ENCODE data around the gene COX20. TPM values are rescaled to one million over a fixed set of nuclear protein-coding genes. Genes with fewer than 3 reads are reported as not detected.

COX20 gene
- total RNA-seq, 1 experiment from 2014 or later = 38.0 TPM

GRCh38 chr1:244868484-244869363, 33.3 kb downstream of the COX20 start:
- no peak overlapping the region for H3T11ph ChIP-seq (ENCODE audit: low read length)
- H3K9ac ChIP-seq (ENCODE audit: extremely low read depth, insufficient read length, low read length) = no peak overlapping the region
- H3K14ac ChIP-seq (ENCODE audit: insufficient read depth, low read length) = no peak overlapping the region
- peaks cover 12 to 16% of the 10 kb centered on the region in 2 experiments for H3K4me1 Mint-ChIP-seq
- H2BK15ac ChIP-seq (ENCODE audit: low read depth, low read length) = no peak overlapping the region
- no peaks in the 10 kb centered on the region for H3K27me3 Mint-ChIP-seq (ENCODE audit: low read depth)
- H3K4me2 ChIP-seq (ENCODE audit: insufficient read depth, insufficient read length, low read length) = no peak overlapping the region
- no peaks in the 10 kb centered on the region for H3K9me3 ChIP-seq (ENCODE audit: control insufficient read depth, low read depth, low read length)
- H3K4me3 Mint-ChIP-seq = no peak overlapping the region
- H3K27ac Mint-ChIP-seq = peak overlapping the region in 1 of 3 experiments; percentile 79; a peak in 1 of 7 replicates
- peaks cover 0 to 3% of the 10 kb centered on the region in 2 experiments; a peak in 2 of 5 replicates for H3K9me3 Mint-ChIP-seq
- no peak overlapping the region for H3K56ac ChIP-seq (ENCODE audit: insufficient read length, low read depth, low read length)
- H3K36me3 Mint-ChIP-seq (ENCODE audit: insufficient read depth in 1 of 3, low read depth in 3 of 3) = peaks cover 3 to 4% (median 4%) of the 10 kb centered on the region in 3 experiments; a peak in 5 of 7 replicates
- no peak overlapping the region for H2BK12ac ChIP-seq (ENCODE audit: insufficient read length, low read depth, low read length)
- H2BK120ac ChIP-seq (ENCODE audit: low read depth, low read length, poor library complexity, severe bottlenecking) = no peak overlapping the region
- no peak overlapping the region for H3K4ac ChIP-seq (ENCODE audit: low read depth, low read length)
- no peak overlapping the region for H2BK20ac ChIP-seq (ENCODE audit: low read depth, low read length, poor library complexity, severe bottlenecking)
- no peak overlapping the region for H4K8ac ChIP-seq (replicated peaks; ENCODE audit: insufficient read length, low read depth, low read length)
- TF ChIP-seq CTCF (conservative IDR thresholded peaks at IDR 0.05) = no peak
- no peak overlapping the region for H3K18ac ChIP-seq (ENCODE audit: insufficient read length, low read depth, low read length)
- H3K27me3 ChIP-seq (ENCODE audit: insufficient read depth, low read length) = no peaks in the 10 kb centered on the region
- DNase-seq = no peak
- H4K5ac ChIP-seq (ENCODE audit: insufficient read length, low read depth, low read length) = no peak overlapping the region
- no peak overlapping the region for H3K23ac ChIP-seq (ENCODE audit: insufficient read length, low read depth, low read length)
- H3K4me1 ChIP-seq (ENCODE audit: insufficient read depth, low read length) = no peaks in the 10 kb centered on the region; the same call in 1 of the 2 replicates
- peaks cover 4% of the 10 kb centered on the region; the same call in 1 of the 2 replicates for H3K79me2 ChIP-seq (ENCODE audit: insufficient read depth, low read length)
- H3K79me1 ChIP-seq (ENCODE audit: insufficient read depth, low read depth, low read length, poor library complexity, severe bottlenecking) = no peaks in the 10 kb centered on the region
- no peak overlapping the region for H2AK5ac ChIP-seq (ENCODE audit: insufficient read length, low read length)
- H4K91ac ChIP-seq (ENCODE audit: insufficient read length, low read depth, low read length) = no peak overlapping the region
- H4K20me1 ChIP-seq (ENCODE audit: control insufficient read depth, insufficient read depth, insufficient read length) = no peaks in the 10 kb centered on the region
- no peak overlapping the region for H2AFZ ChIP-seq (ENCODE audit: low read length)
- no peak overlapping the region for H2BK5ac ChIP-seq (ENCODE audit: insufficient read length, low read length)
- no peak overlapping the region for H3K27ac ChIP-seq (ENCODE audit: insufficient read length, low read depth, low read length)
- WGBS (ENCODE audit: extremely low coverage, insufficient read length, low lambda C conversion rate) = no CpG with 5 or more reads among the region's 23 CpGs
- peaks cover 6% of the 10 kb centered on the region for H3K23me2 ChIP-seq (ENCODE audit: insufficient read length, low read depth, low read length, poor library complexity, severe bottlenecking)

Measured in H9 (cell line).